T follicular helper cell (primary cell): ENCODE data around the gene CLASP1.
"Not testable (repeated sequence)": the region's sequence is repeated elsewhere in the genome, so short reads cannot be mapped to it uniquely, and the experiment has no call there.

ENCODE experiments used
- DNase-seq: peaks from one replicate; pipeline ENCODE4 v3.0.0-alpha.2; 2020; ENCODE audit warnings: low read depth

Gene CLASP1

GRCh38 chr2:121617042-121617599, 32.1 kb downstream of the CLASP1 start:
- DNase-seq: no peak

GRCh38 chr2:121613774-121614173, 35.5 kb downstream of the CLASP1 start:
- DNase-seq: no peak

- DNase-seq: no peak
These were observed 36.1 kb downstream of the CLASP1 start for GRCh38 chr2:121613152-121613551.

DNA sequence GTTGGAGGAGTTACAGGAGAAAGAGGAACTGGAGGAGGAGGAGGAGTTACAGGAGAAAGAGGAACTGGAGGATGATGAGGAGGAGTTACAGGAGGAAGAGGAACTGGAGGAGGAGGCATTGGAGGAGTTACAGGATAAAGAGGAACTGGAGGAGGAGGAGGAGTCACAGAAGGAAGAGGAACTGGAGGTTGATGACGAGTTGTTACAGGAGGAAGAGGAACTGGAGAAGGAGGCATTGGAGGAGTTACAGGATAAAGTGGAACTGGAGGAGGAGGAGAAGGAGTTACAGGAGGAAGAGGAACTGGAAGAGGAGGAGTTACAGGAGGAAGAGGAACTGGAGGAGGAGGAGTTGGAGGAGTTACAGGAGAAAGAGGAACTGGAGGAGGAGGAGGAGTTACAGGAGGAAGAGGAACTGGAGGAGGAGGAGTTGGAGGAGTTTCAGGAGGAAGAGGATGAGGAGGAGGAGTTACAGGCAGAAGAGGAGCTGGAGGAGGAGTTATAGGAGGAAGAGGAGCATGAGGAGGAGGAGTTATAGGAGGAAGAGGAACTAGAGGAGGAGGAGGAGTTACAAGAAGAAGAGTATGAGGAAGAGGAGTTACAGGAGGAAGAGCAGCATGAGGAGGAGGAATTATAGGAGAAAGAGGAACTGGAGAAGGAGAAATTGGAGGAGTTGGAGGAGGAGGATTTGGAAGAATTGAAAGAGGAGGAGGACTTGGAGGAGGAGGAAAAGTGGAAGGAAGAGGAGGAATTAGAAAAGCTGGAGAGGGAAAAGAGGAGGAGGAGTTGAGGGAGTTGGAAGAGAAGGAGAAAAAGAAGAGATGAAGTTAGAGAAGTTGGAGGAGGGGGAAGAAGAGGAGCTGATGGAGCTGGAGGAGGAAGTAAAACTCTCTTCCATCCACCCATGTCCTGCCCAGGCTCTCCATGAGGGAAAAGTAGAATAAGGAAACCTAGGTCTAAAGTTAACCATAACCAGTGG, 37.2 kb downstream of the CLASP1 start:
- DNase-seq: no peak

- not testable (repeated sequence) for DNase-seq
These were observed 38.1 kb downstream of the CLASP1 start for GRCh38 chr2:121611048-121611649.

- DNase-seq: not testable (repeated sequence)
These were observed 38.8 kb downstream of the CLASP1 start for GRCh38 chr2:121610487-121610874.

GRCh38 chr2:121608967-121609366, 40.3 kb downstream of the CLASP1 start:
- DNase-seq: no peak

- no peak for DNase-seq
These were observed 40.9 kb downstream of the CLASP1 start for GRCh38 chr2:121608367-121608766.

DNA sequence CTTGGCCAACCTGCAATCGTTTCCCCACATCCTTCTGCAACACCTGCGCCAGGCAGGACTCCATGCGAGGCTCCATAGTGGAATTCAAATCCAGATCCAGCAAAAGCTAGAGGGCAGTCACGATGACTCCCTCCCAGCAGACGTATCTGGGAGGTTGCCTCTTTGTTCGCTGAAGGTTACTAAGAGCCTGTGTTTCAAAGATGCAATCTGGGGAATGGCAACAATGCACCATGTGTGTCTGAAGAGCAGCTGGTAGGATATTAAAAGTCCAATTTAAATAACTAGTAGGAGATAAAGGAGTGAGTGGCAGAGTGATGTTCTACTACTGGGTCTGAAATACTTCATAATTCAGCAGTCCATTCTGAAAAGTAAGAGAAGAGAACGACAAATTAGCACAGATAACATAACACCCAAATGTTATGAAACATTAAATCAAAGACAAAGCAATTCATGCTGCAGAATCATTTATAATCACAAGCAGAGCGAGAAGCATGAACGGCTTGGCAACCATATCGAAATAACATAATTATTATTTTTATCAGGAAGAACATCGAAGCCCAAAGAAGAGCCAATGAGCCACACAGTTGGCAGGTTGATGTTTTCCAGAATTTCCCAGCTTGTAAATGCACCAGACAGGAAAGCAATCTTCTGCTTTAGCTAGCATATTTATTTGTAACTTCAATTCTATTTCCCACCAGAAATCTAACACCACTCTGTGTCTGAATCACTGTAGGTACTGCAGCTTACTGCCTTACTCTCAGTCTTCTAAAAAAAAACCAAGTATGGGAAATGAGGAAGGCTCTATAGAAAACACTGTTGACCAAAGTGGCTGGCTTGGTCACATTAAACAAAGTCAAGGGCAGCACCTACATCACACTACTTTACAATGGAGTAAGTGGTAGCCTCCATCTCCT, 43.2 kb downstream of the CLASP1 start:
- no peak for DNase-seq

GRCh38 chr2:121603185-121603584, 46.1 kb downstream of the CLASP1 start:
- DNase-seq: no peak

GRCh38 chr2:121599963-121600651, 49.2 kb downstream of the CLASP1 start:
- DNase-seq: no peak

GRCh38 chr2:121598087-121598486, 51.2 kb downstream of the CLASP1 start:
- DNase-seq: no peak

DNA sequence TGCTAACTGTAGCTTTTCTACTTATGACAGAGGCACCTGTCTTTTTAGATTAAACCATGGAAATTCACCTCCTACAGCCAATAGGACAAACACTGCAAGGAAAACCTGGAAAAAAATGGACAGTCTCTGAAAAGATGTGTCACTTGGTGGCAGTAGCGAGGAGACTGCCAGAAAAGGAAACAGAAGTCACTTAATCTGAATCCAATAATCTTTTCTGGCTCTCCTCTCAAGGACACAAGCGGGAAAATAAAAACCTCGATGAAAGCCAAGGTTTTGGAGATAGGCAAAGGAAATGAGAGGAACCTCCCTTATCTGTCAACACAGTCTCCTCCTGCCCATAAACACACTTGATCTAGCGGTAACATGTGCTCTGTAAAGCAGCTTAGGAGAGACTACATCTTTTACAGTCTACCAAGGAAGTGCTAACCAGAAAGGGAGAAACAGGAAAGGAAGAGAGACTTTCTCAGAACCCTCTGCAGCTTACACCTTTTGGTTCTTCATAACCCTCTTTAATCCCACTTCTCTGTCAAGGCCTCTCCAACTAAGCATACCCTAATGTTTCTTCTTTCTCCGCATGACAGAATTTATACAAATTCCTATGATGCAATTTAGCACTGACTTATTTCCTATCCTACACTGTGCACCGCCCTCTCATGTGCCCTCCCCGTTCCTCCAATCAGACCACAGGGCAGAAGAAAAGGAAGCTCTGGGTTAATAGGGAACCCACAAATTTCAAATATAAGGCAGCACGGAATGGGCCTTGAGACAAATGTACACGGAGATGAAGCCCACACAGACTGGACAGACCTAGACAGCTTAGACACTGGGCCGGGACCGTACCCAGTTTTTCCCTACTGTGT, 52.8 kb downstream of the CLASP1 start:
- no peak for DNase-seq

- no peak for DNase-seq
These were observed 54.0 kb downstream of the CLASP1 start for GRCh38 chr2:121595012-121595891.

DNA sequence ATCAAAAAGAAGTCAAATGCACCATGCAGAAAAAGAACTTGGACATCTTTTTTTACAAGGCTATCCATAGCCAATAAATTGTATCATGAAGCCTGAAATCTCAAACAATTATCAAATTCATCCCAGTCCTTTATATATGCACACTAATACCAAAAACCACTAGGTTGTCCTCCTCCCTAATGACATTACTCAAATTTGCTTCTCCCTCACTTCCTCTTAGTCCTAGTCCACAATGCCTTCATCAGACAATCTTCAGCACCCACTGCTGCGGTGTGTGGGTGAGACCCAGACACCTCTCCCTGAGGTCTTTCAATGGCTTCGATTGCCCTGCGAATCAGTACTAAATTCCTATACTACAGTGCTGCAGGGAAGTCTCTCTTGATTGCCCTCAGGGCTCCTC, 58.1 kb downstream of the CLASP1 start:
- no peak for DNase-seq

- DNase-seq: no peak
These were observed 60.9 kb downstream of the CLASP1 start for GRCh38 chr2:121588357-121588756.

DNA sequence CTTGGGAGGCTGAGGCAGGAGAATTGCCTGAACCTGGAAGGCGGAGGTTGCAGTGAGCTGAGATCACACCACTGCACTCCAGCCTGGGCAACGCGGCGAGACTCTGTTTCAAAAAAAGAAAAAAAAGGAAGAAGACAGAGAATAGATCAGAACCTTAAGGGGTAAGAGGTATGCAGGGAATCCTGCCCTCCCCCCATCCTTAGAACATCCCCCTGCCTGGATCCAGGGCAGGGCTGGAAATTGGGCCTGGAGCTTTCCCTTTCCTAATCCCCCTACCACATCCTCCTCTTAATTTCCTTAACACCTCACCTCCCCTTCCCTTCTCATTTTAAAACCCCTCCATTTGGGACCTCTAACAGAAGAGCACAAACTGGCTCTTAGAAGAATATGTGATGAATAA, 62.1 kb downstream of the CLASP1 start:
- no peak for DNase-seq

GRCh38 chr2:121584741-121585140, 64.5 kb downstream of the CLASP1 start:
- no peak for DNase-seq

DNA sequence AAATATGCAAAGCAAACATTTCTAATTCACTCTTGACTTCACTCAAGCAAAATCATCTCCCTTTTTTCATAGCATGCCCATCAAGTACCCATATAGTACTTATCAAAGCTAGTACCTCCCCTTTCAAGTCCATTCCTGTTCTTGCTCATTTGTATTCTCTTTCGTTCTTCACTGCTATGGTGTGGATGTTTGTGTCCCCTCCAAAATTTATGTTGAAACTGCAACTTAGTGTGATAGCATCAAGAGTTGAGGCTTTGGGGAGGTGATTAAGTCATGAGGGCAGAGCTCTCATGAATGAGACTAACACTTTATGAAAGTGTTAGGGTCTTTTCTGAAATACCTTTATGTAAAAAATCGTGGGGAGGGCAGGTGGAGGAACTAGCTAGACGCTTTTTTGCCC, 65.7 kb downstream of the CLASP1 start:
- DNase-seq: no peak
